Keratinocyte (primary cell): ENCODE results near the gene IGFALS. TPM values are rescaled to one million over a fixed set of nuclear protein-coding genes. Genes with fewer than 3 reads are reported as not detected.

Source experiments
- DNase-seq: peaks from one replicate; pipeline ENCODE4 v3.0.0-alpha.2; 2011; ENCODE audit warnings: low read depth, missing footprints, low spot score
- FAIRE-seq: peaks from 2 replicates; lab custom pipeline; 2011; peaks lifted over from hg19 to GRCh38; lab: Jason Lieb, UNC
- H2AFZ ChIP-seq: 2 replicates; pipeline ENCODE4 v1.6.0; 2012; ENCODE audit warnings: low read length, control low read depth, inconsistent platforms; ENCODE audit not compliant: control insufficient read depth
- H3K27ac ChIP-seq: 2 replicates; pipeline ENCODE4 v1.5.1; 2011; ENCODE audit warnings: low read length; ENCODE audit not compliant: control insufficient read depth, insufficient read depth
- H3K27me3 ChIP-seq: 3 replicates; pipeline ENCODE4 v1.6.0; 2011; ENCODE audit warnings: low read length; ENCODE audit not compliant: control insufficient read depth, insufficient read depth; ENCODE audit errors: extremely low read depth
- H3K36me3 ChIP-seq, 2 experiments: 2 replicates in 1 of 2; 3 replicates in 1 of 2; pipeline ENCODE4 v1.5.1; 2011; ENCODE audit warnings: low read length in 2 of 2, mild to moderate bottlenecking in 1 of 2; ENCODE audit not compliant: control insufficient read depth in 2 of 2, insufficient read depth in 2 of 2; ENCODE audit errors: extremely low read depth in 1 of 2
- H3K4me1 ChIP-seq: 3 replicates; pipeline ENCODE4 v1.5.1; 2011; ENCODE audit warnings: low read length; ENCODE audit not compliant: control insufficient read depth, insufficient read depth; ENCODE audit errors: extremely low read depth
- H3K4me2 ChIP-seq: 3 replicates; pipeline ENCODE4 v1.6.0; 2011; ENCODE audit warnings: low read depth, low read length; ENCODE audit not compliant: control insufficient read depth, insufficient read depth; ENCODE audit errors: extremely low read depth
- H3K4me3 ChIP-seq, 3 experiments: fragments of 200-600 bp in 1 of 3; sonication (generic) in 1 of 3; 2 replicates in 2 of 3; 3 replicates in 1 of 3; pipeline ENCODE4 v1.5.1; 2011 to 2016; ENCODE audit warnings: low read length in 3 of 3, mild to moderate bottlenecking in 3 of 3, control low read depth in 2 of 3, inconsistent platforms in 1 of 3, low read depth in 1 of 3, mixed read lengths in 1 of 3, mixed run types in 1 of 3, moderate library complexity in 1 of 3; ENCODE audit not compliant: control insufficient read depth in 2 of 3, insufficient read depth in 2 of 3; ENCODE audit errors: extremely low read depth in 1 of 3
- H3K79me2 ChIP-seq: 2 replicates; pipeline ENCODE4 v1.6.0; 2012; ENCODE audit warnings: low read length; ENCODE audit not compliant: control insufficient read depth, insufficient read depth
- H3K9ac ChIP-seq: 3 replicates; pipeline ENCODE4 v1.6.0; 2011; ENCODE audit warnings: low read length; ENCODE audit not compliant: control insufficient read depth, insufficient read depth; ENCODE audit errors: extremely low read depth
- H3K9me1 ChIP-seq: 3 replicates; pipeline ENCODE4 v1.6.0; 2011; ENCODE audit warnings: low read length; ENCODE audit not compliant: control insufficient read depth, insufficient read depth; ENCODE audit errors: extremely low read depth
- H3K9me3 ChIP-seq: 2 replicates; pipeline ENCODE4 v1.5.1; 2012; ENCODE audit warnings: low read depth, low read length; ENCODE audit not compliant: control insufficient read depth
- H4K20me1 ChIP-seq: 3 replicates; pipeline ENCODE4 v1.6.0; 2011; ENCODE audit warnings: low read length; ENCODE audit not compliant: control insufficient read depth, insufficient read depth; ENCODE audit errors: extremely low read depth
- CTCF ChIP-seq, 3 experiments: IDR thresholded peaks in 1 of 3; conservative IDR thresholded peaks in 1 of 3; optimal IDR thresholded peaks in 1 of 3; 2 replicates in 2 of 3; 3 replicates in 1 of 3; pipeline versions ENCODE3 to v1.5.1; 2011; ENCODE audit warnings: low read length in 3 of 3, mild to moderate bottlenecking in 3 of 3, moderate library complexity in 2 of 3, control low read depth in 1 of 3, inconsistent platforms in 1 of 3; ENCODE audit not compliant: insufficient read depth in 2 of 3; ENCODE audit errors: extremely low read depth in 1 of 3
- EZH2 ChIP-seq: IDR thresholded peaks from one replicate; pipeline ENCODE4 v1.6.1; 2012; ENCODE audit warnings: inconsistent platforms, mild to moderate bottlenecking, low read length, moderate library complexity
- dilution Hi-C: fragments of 300-500 bp; cut with MboI; formaldehyde crosslinking; loops from one replicate; pipeline ENCODE4 v1.7.0; 2020; ENCODE audit warnings: low sequenced_read_pairs; ENCODE audit not compliant: extremely low pct_ligation_motif_present
- polyA plus RNA-seq, 5 experiments: library from polyadenylated mRNA; depleted of rRNA in 3 of 5; stranded (reverse) in 3 of 5; stranded (forward) in 1 of 5; unstranded in 1 of 5; fragments of >200 nt; gene quantifications; 1 replicate in 1 of 5; 2 replicates in 3 of 5; 3 replicates in 1 of 5; pipeline versions ENCODE4 v1.2.1 to v1.2.3, GENCODE V29; 2011 to 2012; ENCODE audit warnings: missing spikeins in 2 of 5, low read depth in 1 of 5, low replicate concordance in 1 of 5

Gene IGFALS
- polyA plus RNA-seq, 1 donor (not counting 4 experiments of a cell fraction or from before 2014, with no cell fraction given) = not detected

- Histone ChIP-seq H4K20me1 (no peaks in the 10 kb centered on the region), H3K4me1 (peaks cover 18% of the 10 kb centered on the region), H3K9me3 (no peaks in the 10 kb centered on the region), H3K27me3 (no peaks in the 10 kb centered on the region), H3K79me2 (peaks cover 26% of the 10 kb centered on the region), H3K4me2 (peak overlapping the region; percentile 95), H3K9me1 (no peaks in the 10 kb centered on the region), H3K36me3 (peaks cover 0 to 5% of the 10 kb centered on the region in 2 experiments), H3K9ac (peak overlapping the region; percentile 88), H3K27ac (no peak overlapping the region), H2AFZ (peak overlapping the region; percentile 58), H3K4me3 (peak overlapping the region; percentile 42 to 99 (median 71))
- TF ChIP-seq CTCF (optimal IDR thresholded peaks at IDR 0.05 in 1 of 3, IDR thresholded peaks at IDR 0.05 in 1 of 3, conservative IDR thresholded peaks at IDR 0.05 in 1 of 3; ENCODE audit: extremely low read depth in 1 of 3, insufficient read depth in 2 of 3, low read length in 3 of 3) (peak in 1 of 3 experiments; percentile 9), EZH2 (no peak)
- FAIRE-seq (no peak), DNase-seq (no peak)
- dilution Hi-C loops = no loop called here
Measured at GRCh38 chr16:1825864-1826690, 32.6 kb upstream of the IGFALS start.

- dilution Hi-C loops = no loop called here
- no peaks in the 10 kb centered on the region for H3K9me1 ChIP-seq
- H2AFZ ChIP-seq = no peak overlapping the region
- H3K79me2 ChIP-seq = peaks cover 26% of the 10 kb centered on the region
- H3K4me2 ChIP-seq = peak overlapping the region; percentile 95
- H4K20me1 ChIP-seq = no peaks in the 10 kb centered on the region
- peak overlapping the region; percentile 42 to 99 (median 71) for H3K4me3 ChIP-seq
- peak overlapping the region; percentile 47 for H3K9ac ChIP-seq
- TF ChIP-seq CTCF (optimal IDR thresholded peaks at IDR 0.05 in 1 of 3, IDR thresholded peaks at IDR 0.05 in 1 of 3, conservative IDR thresholded peaks at IDR 0.05 in 1 of 3; ENCODE audit: extremely low read depth in 1 of 3, insufficient read depth in 2 of 3, low read length in 3 of 3) (no peak), EZH2 (no peak)
- H3K27ac ChIP-seq = no peak overlapping the region
- H3K9me3 ChIP-seq = no peaks in the 10 kb centered on the region
- no peaks in the 10 kb centered on the region for H3K27me3 ChIP-seq
- H3K4me1 ChIP-seq = peaks cover 18% of the 10 kb centered on the region
- H3K36me3 ChIP-seq = peaks cover 0 to 5% of the 10 kb centered on the region in 2 experiments
- no peak for DNase-seq
- no peak for FAIRE-seq
Measured at GRCh38 chr16:1825381-1825863, 31.9 kb upstream of the IGFALS start.
